PC-3 (cell line): ENCODE measurements around the gene FRMPD4. TPM values are rescaled to one million over a fixed set of nuclear protein-coding genes. Genes with fewer than 3 reads are reported as not detected.

Source experiments
- ATAC-seq: fragments of 200-7000 bp; cut with Tn5 transposase; 2 replicates; pipeline ENCODE4 v1.9.1; 2020; ENCODE audit warnings: mild to moderate bottlenecking, moderate library complexity
- BruUV-seq: library from RNA; stranded (reverse); fragments of 400-500 nt; replicated peaks from 2 replicates; lab custom pipeline; 2021; lab: Mats Ljungman, UMichigan
- CTCF ChIA-PET: fragments of 300-600 bp; sonication (Branson Sonifier 250); formaldehyde crosslinking; loops from one replicate; lab custom pipeline; 2022; ENCODE audit warnings: antibody characterized with exemption; lab: Charles Lee
- POLR2A ChIA-PET: fragments of 300-600 bp; sonication (Branson Sonifier 250); formaldehyde crosslinking; loops from one replicate; lab custom pipeline; 2022; ENCODE audit warnings: antibody characterized with exemption; ENCODE audit not compliant: unreplicated experiment; lab: Charles Lee
- DNase-seq: peaks from one replicate; pipeline ENCODE4 v3.0.0-alpha.2; 2015
- H2AFZ ChIP-seq: fragments of 300-600 bp; sonication (generic); 2 replicates; pipeline ENCODE4 v1.6.0; 2016; ENCODE audit warnings: antibody characterized with exemption, low read length
- H3F3A ChIP-seq: fragments of 300-600 bp; sonication (generic); one replicate; pipeline ENCODE4 v1.6.0; 2017; ENCODE audit warnings: antibody characterized with exemption, low read length, control low read depth, mild to moderate bottlenecking; ENCODE audit not compliant: unreplicated experiment
- H3K27ac ChIP-seq: fragments of 300-600 bp; sonication (generic); 2 replicates; pipeline ENCODE4 v1.5.1; 2016; ENCODE audit warnings: mild to moderate bottlenecking, low read length
- H3K27me3 ChIP-seq: fragments of 300-600 bp; sonication (generic); 2 replicates; pipeline ENCODE4 v1.6.1; 2016; ENCODE audit warnings: low read length, mixed read lengths
- H3K36me3 ChIP-seq: fragments of 300-600 bp; sonication (generic); 2 replicates; pipeline ENCODE4 v1.6.1; 2016; ENCODE audit warnings: low read depth, mixed run types, low read length, mixed read lengths
- H3K4me1 ChIP-seq: fragments of 300-600 bp; sonication (generic); 2 replicates; pipeline ENCODE4 v1.5.1; 2016; ENCODE audit warnings: low read length; ENCODE audit not compliant: insufficient read depth
- H3K4me2 ChIP-seq: fragments of 300-600 bp; sonication (generic); 2 replicates; pipeline ENCODE4 v1.6.0; 2016; ENCODE audit warnings: low read length
- H3K4me3 ChIP-seq: fragments of 300-600 bp; sonication (generic); 2 replicates; pipeline ENCODE4 v1.5.1; 2016; ENCODE audit warnings: mild to moderate bottlenecking, low read length, mixed read lengths
- H3K79me2 ChIP-seq: fragments of 300-600 bp; sonication (generic); 2 replicates; pipeline ENCODE4 v1.6.1; 2017; ENCODE audit warnings: low read length, mixed read lengths
- H3K9ac ChIP-seq: fragments of 300-600 bp; sonication (generic); 2 replicates; pipeline ENCODE4 v1.6.0; 2016; ENCODE audit warnings: mild to moderate bottlenecking, low read length
- H3K9me2 ChIP-seq: fragments of 300-600 bp; sonication (generic); replicated peaks from 2 replicates; pipeline ENCODE4 v1.6.1; 2016; ENCODE audit warnings: mixed run types, low read length, mixed read lengths
- H3K9me3 ChIP-seq: fragments of 300-600 bp; sonication (generic); 2 replicates; pipeline ENCODE4 v1.6.1; 2016; ENCODE audit warnings: low read length, mixed read lengths
- H4K20me1 ChIP-seq: fragments of 300-600 bp; sonication (generic); 2 replicates; pipeline ENCODE4 v1.6.1; 2016; ENCODE audit warnings: low read length, mixed read lengths
- EZH2 ChIP-seq: fragments of 300-600 bp; sonication (generic); IDR thresholded peaks from one replicate; pipeline ENCODE4 v1.6.1; 2017; ENCODE audit warnings: antibody characterized with exemption, mild to moderate bottlenecking, low read length; ENCODE audit not compliant: unreplicated experiment
- EZH2phosphoT487 ChIP-seq: fragments of 300-600 bp; sonication (generic); IDR thresholded peaks from 2 replicates; pipeline ENCODE4 v1.6.1; 2018; ENCODE audit warnings: mild to moderate bottlenecking, antibody characterized with exemption, low read length, borderline replicate concordance
- intact Hi-C: fragments of 100-400 bp; cut with micrococcal nuclease; formaldehyde crosslinking; loops from 2 replicates; pipeline ENCODE4 v1.9.0; 2023
- total RNA-seq: library from RNA; depleted of rRNA; stranded (reverse); fragments of >200 nt; gene quantifications from 2 replicates; pipeline ENCODE4 v1.2.3, GENCODE V29; 2014
- TF ChIP-seq, protein P1 (sequence below): fragments of 300-600 bp; sonication (generic); conservative IDR thresholded peaks from 2 replicates; pipeline ENCODE4 v1.5.1; 2017; ENCODE audit warnings: antibody characterized with exemption, low read depth, mild to moderate bottlenecking, low read length

The FRMPD4 gene
- total RNA-seq, 1 experiment from 2014 or later, result 0.15 TPM

DNA sequence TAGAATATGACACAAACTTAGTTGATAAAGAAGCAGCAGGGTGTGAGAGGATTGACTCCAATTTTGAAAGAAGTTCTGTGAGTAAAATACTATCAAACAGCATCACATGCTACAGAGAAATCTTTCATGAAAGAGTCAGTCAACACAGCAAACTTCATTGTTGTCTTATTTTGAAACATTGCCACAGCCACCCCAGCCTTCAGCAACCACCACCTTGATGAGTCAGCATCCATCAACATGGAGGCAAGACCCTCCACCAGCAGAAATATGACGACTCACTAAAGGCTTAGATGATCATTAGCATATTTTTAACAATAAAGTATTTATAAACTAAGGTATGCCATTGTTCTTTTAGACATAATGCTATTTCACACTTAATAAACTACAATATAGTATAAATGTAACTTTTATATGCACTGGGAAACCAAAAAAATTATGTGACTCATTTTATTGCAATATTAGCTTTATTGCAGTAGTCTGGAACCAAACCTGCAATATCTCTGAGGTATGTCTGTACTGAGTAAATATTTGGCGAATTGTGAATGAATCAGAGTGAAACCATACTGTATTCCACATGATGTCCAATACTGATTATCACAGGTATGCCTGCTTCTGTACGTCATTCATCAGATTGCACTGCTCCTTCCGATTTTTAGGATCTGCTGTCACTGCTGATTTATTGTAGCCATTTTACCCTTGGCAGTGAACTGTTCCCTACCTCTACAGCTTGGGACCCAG, 11.6 kb downstream of the FRMPD4 start:
- Histone ChIP-seq H4K20me1 (no peaks in the 10 kb centered on the region), H3K4me3 (no peak overlapping the region), H3K27me3 (no peaks in the 10 kb centered on the region), H3F3A (peaks cover 4% of the 10 kb centered on the region), H3K36me3 (no peaks in the 10 kb centered on the region), H3K79me2 (no peaks in the 10 kb centered on the region), H3K9ac (peak overlapping the region; percentile 59), H3K9me3 (no peaks in the 10 kb centered on the region), H2AFZ (no peak overlapping the region), H3K9me2 (no peaks in the 10 kb centered on the region), H3K4me2 (peak overlapping the region; percentile 69), H3K27ac (peak overlapping the region; percentile 94), H3K4me1 (peaks cover 20% of the 10 kb centered on the region)
- ChIA-PET POLR2A (no interaction called here), CTCF (no interaction called here)
- ATAC-seq, result peak; percentile 98
- TF ChIP-seq EZH2phosphoT487, result no peak
- intact Hi-C loops, result loop anchor here (5.0 kb wide), 1 partner anchor 62 kb away; no protein-coding TSS in a partner anchor
- DNase-seq, result peak; percentile 91
- no TSS peak for BruUV-seq

DNA sequence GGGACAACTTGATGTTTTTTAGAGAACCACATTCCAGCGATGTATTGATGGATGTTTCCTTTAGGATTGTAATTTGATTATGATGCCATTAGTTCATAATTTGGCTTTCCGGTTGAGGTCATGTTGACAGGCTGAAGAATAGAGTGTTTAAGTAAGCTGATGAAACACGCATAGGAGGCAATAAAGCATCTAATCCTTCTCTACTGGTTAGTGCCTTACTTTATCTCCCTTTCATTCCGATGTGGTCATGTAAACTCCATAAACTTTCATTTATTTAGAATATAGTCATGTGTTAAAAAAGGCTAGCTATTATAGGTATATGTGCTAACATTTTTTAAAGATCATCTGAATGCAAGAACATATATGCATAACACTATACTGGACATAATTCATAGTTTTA, 15.0 kb downstream of the FRMPD4 start:
- H3K4me3 ChIP-seq, result no peak overlapping the region
- no peak overlapping the region for H2AFZ ChIP-seq
- H3K9ac ChIP-seq, result no peak overlapping the region
- TF ChIP-seq EZH2 (no peak), EZH2phosphoT487 (no peak)
- TF ChIP-seq, protein P1, sequence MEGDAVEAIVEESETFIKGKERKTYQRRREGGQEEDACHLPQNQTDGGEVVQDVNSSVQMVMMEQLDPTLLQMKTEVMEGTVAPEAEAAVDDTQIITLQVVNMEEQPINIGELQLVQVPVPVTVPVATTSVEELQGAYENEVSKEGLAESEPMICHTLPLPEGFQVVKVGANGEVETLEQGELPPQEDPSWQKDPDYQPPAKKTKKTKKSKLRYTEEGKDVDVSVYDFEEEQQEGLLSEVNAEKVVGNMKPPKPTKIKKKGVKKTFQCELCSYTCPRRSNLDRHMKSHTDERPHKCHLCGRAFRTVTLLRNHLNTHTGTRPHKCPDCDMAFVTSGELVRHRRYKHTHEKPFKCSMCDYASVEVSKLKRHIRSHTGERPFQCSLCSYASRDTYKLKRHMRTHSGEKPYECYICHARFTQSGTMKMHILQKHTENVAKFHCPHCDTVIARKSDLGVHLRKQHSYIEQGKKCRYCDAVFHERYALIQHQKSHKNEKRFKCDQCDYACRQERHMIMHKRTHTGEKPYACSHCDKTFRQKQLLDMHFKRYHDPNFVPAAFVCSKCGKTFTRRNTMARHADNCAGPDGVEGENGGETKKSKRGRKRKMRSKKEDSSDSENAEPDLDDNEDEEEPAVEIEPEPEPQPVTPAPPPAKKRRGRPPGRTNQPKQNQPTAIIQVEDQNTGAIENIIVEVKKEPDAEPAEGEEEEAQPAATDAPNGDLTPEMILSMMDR, result no peak
- no peak overlapping the region for H3K4me2 ChIP-seq
- H3F3A ChIP-seq, result peaks cover 4% of the 10 kb centered on the region
- ChIA-PET POLR2A (no interaction called here), CTCF (no interaction called here)
- no peaks in the 10 kb centered on the region for H3K36me3 ChIP-seq
- no peak for DNase-seq
- H3K79me2 ChIP-seq, result no peaks in the 10 kb centered on the region
- H3K9me3 ChIP-seq, result no peaks in the 10 kb centered on the region
- no TSS peak for BruUV-seq
- no peaks in the 10 kb centered on the region for H4K20me1 ChIP-seq
- no peaks in the 10 kb centered on the region for H3K9me2 ChIP-seq
- H3K4me1 ChIP-seq, result peaks cover 20% of the 10 kb centered on the region
- intact Hi-C loops, result loop anchor here (5.0 kb wide), 1 partner anchor 59 kb away; no protein-coding TSS in a partner anchor
- no peak overlapping the region for H3K27ac ChIP-seq
- ATAC-seq, result no peak
- H3K27me3 ChIP-seq, result no peaks in the 10 kb centered on the region

DNA sequence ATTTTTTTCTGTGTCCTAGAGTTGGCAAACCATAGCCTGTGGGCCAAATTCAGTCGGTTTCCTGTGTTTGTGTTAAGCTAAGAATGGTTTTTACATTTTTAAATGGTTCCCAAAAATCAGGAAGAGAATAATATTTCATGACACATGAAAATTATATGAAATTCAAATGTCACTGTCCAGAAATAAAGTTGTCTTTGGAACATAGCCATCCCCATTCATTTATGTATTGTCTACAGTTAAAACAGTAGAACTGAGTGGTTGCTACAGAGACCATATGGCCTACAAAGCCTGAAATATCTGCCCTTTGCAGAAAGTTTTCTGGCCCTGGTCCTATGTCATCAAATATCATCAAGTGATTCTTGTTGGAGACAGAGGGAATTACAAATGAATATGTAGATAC, 15.5 kb downstream of the FRMPD4 start:
- H3K9me2 ChIP-seq, result no peaks in the 10 kb centered on the region
- no peaks in the 10 kb centered on the region for H3K79me2 ChIP-seq
- no peaks in the 10 kb centered on the region for H3K36me3 ChIP-seq
- peaks cover 21% of the 10 kb centered on the region for H3K4me1 ChIP-seq
- POLR2A ChIA-PET, result no interaction called here
- intact Hi-C loops, result loop anchor here (5.0 kb wide), 1 partner anchor 59 kb away; no protein-coding TSS in a partner anchor
- H3K4me3 ChIP-seq, result no peak overlapping the region
- DNase-seq, result no peak
- H3K9ac ChIP-seq, result no peak overlapping the region
- no peak overlapping the region for H3K4me2 ChIP-seq
- no peaks in the 10 kb centered on the region for H4K20me1 ChIP-seq
- CTCF ChIA-PET, result no interaction called here
- no peak for ATAC-seq
- H3K27me3 ChIP-seq, result no peaks in the 10 kb centered on the region
- BruUV-seq, result no TSS peak
- TF ChIP-seq EZH2phosphoT487 (no peak), EZH2 (no peak)
- TF ChIP-seq, protein P1, result no peak
- H3K9me3 ChIP-seq, result no peaks in the 10 kb centered on the region
- no peak overlapping the region for H2AFZ ChIP-seq
- H3F3A ChIP-seq, result peaks cover 4% of the 10 kb centered on the region
- no peak overlapping the region for H3K27ac ChIP-seq
